Fibroblast of lung (primary cell): ENCODE measurements around the gene DTX1.

Experiments used
- CTCF ChIP-seq, 2 donors: IDR thresholded peaks in 1 of 2; conservative IDR thresholded peaks in 1 of 2; 1 replicate in 1 of 2; 2 replicates in 1 of 2; pipeline ENCODE4 v1.5.1; 2011 to 2012; ENCODE audit warnings: low read length in 2 of 2, control low read depth in 1 of 2, inconsistent platforms in 1 of 2, low read depth in 1 of 2, mild to moderate bottlenecking in 1 of 2
- EZH2 ChIP-seq: IDR thresholded peaks from 2 replicates; pipeline ENCODE4 v1.5.1; 2012; ENCODE audit warnings: low read length, control low read depth, mild to moderate bottlenecking; ENCODE audit errors: missing control alignments

- TF ChIP-seq CTCF (conservative IDR thresholded peaks at IDR 0.05 in 1 of 2, IDR thresholded peaks at IDR 0.05 in 1 of 2; ENCODE audit: low read depth in 1 of 2, low read length in 2 of 2), result no peak
- TF ChIP-seq EZH2, result no peak
Measured at GRCh38 chr12:113146999-113147398, 90.5 kb downstream of the DTX1 start.
